GM19238 (cell line): ENCODE measurements around the gene EPHA10.

Experiments used
- DNase-seq: peaks from one replicate; pipeline ENCODE4 v3.0.0; 2011; ENCODE audit warnings: low spot score; ENCODE audit not compliant: insufficient read length

EPHA10 gene

DNA sequence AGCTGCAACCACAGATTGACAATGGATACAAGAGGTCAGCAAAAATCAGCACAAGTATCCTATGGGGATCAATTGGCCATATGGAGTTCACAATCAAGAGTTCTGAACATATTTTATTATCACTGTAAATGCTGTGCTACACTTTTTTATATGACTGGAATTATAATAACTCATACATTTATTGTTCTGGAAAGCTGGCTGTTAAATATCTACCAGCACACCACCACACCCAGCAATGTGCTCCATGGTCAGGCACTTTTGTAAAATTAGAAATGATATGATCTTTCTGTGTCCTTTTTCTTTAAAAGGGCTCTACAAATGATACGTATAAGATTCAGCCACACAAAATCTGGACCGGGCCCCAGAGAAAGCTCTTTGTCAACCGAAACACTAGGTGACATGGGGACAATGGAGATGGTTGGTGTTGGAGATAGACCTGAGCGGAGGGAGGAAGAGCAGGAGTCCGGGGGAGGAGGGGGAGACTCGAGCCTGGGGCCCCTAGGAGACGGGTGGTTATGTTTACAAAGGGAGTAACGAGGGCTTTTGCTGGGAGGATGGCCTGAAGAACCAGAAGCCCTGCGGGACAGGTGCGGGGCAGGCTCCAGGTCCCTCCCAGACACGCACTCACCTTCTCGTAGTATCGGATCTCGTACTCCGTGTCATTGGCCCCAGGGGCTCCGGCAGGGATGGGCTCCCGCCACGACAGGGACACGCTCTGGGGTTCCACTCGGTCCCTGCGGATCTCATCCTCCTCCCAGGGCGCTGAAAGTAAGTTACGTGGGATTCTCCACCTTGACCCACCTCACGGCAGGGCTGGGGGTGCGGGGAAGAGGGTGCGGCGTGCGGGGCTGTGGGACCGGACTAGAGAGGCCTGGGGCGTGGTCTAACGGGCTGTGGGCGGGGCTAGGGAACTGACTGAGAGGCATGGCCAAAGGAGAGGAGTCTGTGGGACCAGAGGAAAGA is 30.0 kb downstream of the EPHA10 start:
- no peak for DNase-seq

DNA sequence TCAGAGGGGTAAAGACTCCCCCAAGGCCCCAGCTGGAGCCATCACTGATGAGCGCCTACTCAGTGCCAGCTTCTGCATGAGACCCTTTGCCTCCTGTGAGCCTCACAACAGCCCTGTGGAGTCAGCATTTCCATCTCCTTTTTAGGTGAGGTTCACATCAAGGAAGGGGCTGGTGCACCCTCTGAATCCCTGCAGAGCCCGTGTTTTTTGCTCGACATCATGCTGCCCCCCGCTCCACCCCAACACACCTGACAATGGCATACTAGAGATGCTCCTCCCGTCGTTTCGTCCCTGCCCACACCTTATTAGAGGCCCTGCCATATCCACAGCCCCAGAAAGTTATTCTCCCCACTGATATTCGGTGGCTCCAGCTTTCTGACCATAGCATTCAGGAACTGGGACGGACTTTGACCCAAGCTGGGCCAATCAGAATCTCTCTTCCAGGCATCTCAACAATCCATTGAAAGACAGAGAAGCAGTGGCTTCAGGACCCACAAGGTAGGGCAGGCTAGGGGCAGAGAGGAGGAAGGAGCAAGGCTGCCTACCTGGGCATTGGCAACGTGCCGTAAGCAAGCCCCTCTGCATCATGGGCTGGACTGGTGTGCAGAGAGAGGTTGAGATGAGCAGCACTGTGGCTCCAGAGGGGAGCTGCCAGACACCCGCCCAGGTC is 32.7 kb downstream of the EPHA10 start:
- DNase-seq: no peak

DNA sequence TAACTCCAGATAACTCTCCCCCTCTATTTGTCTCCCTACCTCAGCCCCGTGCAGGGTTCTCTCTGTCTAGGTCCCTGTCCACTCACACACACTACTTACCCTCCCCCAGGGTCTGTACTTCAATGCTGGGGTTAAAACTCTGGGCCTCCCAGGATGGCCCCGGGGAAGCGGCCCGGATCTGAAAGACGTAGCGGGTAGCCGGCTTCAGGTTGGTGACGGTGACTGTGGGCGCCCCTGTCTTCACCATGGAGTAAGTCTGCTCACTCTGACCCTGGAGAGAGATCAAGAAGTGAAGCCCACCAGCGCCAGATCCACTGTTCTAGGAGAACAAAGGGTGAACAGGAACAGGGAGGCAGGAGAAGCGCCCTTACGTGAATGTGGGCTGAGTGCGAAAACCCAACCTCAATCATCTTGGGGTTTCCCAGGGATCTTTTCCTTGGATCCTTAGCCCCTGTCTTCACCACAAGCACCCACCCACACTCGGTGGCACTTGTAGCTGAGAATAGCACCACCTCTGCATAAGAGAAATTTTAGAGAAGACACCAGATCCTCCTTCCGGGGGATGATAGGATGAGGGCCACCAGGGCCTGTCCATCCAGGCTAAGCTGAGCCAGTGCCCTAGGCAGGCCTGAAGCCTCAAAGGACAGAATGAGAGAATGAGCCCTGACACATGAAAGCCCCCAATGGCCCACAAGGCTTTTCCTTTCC is 33.5 kb downstream of the EPHA10 start:
- no peak for DNase-seq

DNA sequence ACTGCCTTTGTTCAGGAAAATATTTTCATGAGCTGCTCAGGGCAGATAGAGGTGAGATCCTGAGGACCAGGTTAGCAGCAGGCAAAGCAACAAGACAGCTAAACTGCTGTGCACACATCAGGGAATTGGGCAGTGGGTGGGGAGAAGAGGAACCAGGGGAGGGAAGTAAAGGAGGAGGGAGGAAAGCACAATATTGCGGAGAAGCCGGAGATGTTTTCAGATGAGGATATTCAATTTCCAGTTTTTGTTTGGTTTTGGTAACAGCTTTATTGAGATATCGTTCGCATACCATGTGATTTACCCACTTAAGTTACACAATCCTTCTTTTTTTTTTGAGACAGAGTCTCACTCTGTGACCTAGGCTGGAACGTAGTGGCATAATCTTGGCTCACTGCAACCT is 34.5 kb downstream of the EPHA10 start:
- no peak for DNase-seq

DNA sequence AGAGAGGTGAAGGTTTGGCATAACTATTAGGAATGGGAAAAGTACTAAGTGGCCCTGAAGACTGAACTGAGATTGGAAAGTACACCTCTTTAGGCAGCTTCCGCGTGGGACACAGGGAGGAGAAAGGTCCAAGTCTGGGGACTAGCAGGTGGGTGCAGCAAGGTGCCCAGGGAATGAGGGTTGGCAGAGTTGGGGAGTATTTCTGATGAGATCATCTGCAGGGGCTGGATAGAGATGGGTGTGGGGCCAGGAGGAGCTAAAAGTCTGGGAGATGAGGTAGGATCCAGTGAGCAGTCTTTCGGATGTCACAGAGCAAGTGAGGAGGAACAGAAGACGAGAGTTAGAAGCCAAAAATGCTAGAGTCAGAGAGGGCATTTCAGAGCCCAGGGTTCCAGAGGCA is 36.5 kb downstream of the EPHA10 start:
- no peak for DNase-seq

DNA sequence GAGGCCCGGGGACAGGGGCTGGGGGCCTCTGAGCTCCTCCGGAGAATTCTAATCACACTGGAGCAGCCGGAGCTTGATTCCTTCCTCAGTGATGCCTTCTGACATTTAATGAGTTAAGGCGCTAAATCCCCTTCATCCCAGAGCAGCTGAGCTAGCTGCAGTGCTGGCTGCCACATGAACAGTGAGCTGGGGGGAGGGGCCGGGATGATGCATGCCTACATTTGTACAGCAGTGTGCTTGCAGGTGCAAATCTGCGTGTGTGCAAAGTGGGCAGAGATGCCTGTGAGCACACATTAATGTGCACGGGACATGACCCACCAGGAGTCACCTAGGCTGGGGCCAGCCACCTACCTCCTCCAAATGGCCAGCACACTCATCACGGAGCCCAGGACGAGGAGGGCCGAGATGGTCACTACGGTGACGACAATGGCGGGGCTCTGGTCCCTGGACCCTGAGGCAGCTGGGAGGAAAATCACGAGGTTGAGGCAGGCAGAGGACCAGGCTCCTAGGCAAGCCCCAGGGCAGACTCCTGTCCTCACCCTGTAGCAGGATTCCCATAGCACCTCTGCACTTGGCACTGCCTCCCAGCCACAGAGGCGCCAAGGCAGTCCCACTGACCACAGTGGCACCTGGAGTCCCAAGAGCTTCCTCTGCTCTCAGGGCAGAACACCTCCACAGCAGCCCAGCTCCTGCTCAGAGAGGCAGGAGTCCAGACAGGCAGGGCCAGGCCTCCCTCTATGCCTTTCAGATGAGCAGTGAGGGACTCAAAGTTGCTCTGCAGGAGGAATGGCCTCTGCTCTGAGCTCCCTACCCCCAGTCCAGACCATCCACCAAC is 38.0 kb downstream of the EPHA10 start:
- DNase-seq: no peak

DNA sequence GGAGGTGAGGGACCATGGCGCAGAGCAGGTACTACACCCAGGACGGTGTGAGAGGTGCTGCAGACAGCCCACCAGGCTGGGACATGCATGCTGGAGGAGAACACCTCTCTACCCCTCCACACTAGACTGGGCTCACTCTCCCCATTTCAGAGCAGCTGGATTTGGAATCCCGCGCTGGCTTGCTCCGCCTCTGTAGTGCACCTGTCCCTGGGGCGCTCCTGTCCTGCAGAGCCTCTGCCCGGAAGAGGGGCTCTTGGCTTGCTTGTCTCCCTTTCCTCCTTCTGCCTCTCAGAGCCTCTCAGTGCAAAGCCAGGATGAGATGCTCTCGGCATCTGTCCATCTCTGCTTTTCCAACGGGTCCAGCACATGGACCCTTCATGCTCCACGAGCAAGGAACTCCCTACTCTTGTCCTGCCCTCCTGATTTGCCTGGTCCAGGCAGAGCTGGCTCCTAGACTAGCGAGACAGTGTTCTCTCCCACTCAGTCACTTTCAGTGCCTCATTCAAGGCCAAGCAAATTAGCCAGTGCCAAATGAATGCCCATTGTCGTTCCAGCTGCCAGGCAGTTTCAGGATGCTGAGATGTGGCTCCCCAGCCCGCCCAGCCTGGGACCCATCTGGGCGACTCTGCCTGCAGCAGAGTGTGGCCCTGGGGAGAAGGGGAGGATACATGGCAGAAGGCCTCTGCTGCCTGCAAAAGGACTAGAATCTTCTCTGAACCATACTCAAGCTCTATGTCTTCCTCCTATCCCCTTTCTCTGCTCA is 38.9 kb downstream of the EPHA10 start:
- no peak for DNase-seq

DNA sequence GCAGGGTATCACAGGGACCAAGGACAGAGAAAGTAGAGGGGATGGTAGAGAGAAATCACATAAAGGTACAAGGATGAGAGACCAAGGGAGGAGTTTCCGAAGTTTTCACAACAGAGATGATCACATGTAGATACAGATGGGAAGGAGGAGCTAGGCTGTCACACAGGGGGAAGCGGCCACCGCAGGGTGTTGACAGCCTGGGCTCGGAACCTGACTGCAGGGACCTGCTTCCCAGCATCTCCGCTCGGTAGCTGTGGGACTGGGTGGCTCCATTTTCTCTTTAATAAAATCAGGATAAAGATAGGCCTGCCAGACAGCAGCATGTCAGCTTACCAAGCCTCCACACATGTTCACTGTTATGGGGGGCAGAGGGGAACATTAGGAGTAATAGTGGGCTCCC is 40.3 kb downstream of the EPHA10 start:
- DNase-seq: no peak

DNA sequence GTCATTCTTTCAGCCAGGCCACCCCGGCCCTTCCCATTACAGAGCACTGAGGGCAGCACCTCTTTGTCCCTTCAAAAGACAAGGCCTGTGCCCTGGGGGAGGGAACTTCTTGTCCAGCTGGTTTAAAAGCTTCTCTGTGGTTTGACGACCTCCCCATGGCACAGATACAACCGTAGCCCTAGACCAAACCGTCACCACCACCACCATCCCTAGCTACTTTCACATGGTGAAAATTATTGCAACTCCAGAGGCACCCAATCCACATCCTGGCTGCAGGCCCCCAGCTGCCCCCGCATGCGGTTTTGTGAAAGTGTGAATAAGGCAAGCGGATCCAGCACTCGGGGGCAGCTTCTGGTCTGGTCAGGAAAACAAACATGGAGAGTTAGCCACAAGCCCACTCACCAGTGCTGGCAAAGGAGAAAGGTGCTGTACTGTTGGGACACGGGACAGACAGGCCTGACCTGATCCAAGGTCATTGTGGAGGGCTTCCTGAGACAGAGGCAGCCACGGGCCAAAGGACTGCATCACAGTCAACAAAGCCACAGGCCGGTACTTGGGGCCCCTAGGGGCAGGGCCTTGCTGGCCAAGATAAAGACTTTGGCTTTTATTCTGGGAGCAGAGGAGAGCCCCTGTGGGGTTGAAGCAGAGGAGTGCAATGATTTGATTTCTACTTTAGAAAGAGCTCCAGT is 41.4 kb downstream of the EPHA10 start:
- no peak for DNase-seq

DNA sequence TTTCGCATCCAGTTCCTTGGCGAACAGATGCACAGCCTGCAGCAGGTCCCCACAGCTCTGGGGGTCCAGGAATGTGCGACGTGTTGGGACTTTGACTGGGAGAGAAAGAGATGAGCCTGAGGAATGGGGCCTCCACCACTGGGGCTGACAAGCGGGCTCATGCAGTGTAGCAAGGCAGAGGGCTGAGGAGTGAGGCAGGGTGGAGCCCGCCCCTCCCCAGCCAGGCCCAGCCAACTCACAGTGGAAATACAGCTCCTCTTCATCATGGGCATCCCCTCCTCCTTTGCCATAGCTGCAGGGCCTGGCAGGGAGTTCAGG is 41.9 kb downstream of the EPHA10 start:
- no peak for DNase-seq

DNA sequence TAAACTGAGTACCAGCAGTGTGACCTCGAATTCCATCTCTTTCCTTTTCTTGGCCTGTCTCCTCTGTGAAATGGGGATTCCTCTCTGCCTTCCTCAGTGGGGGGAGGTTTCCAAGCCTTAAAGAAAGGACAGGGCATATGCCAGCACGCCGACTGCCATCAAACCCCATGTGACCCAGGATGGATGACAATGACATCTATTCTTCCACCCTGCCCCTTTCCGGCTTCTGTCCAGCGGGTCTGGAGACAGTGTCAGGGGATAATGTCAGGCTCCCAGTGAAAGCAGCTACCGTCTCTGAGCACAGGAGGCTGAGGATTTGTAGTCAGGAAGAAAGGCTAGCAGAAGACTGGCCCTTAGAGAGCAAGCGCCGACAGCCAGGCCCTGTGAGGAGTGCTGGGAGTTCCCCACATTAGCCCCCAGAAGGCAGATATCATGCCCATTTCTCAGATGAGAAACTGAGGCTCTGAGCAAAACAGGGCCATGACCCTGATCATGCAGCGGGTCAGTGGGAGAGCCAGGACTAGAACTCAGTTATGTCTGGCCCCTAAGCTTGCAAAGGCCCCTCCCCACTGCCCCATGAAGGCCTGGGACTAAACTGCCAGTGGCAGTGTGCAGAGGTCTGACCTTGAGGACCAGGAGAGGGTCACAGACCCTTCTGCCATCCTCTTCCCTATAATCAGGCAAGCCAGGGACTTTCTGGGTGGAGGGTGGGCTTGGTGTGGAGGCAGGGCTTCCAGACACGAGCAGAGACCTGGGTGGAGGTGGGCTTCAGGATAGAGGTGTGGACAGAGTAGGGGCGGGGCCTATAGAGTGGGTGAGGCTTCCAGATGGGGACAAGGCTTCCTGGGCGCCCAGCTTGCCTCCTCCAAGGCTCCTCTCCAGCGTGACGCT is 42.5 kb downstream of the EPHA10 start:
- DNase-seq: no peak

DNA sequence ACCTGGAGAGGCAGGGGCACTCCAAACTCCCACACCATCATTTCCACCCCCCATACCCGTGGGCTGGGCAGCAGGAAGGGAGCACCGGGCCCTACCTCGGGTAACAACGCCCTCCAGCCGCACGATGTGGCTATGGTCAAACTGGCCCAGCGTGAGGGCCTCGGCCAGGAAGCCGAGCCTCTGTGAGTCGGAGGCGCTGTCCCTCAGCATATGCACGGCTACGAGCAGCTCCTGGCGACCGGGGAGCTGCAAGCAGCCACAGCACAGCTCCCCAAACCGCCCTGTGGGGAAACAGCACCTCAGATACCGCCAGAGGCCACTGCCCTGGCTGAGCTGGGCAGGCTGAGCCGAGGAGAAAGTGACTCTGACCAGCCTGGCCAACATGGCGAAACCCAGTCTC is 43.4 kb downstream of the EPHA10 start:
- DNase-seq: no peak

DNA sequence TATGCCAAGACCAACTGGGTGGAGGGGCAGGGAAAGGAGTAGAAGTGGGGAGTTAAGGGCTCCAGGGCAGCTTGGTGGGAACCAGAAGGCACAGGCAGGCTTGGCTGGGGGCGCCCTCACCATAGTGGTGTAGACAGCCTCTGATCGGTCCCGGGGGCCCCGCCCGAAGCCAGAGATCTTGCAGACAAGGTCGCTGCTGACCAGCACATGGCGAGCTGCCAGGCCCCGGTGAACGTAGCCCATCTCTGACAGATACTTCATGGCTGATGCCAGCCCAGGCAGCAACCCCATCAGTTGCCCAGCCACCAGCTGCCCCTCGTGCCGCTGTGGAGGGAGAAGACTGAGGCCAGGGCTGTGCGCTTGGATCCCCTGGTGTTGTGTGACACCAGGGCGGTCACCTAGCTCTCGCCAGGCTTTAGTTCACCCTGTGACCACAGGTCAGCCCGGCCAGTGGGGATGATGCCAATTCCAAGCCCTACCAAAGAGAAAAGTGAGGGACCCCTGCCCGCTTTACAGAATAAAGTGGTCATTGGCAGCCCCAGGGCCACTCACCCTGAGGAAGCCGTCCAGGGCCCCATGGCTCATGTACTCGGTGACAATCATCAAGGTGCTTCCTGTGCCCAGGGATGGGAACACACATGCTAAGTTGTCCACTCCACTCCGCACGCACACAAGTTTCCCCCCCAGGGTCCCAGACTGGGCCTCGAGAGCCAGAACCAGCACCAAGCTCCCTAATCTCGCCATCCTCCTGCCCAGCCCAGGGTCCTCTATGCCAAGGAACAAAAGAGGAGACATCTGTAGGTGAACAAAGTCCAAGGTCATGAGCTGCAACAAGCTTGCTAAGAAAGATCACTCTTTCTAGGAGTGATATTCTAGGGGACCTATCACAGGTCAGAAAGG is 44.4 kb downstream of the EPHA10 start:
- DNase-seq: no peak

DNA sequence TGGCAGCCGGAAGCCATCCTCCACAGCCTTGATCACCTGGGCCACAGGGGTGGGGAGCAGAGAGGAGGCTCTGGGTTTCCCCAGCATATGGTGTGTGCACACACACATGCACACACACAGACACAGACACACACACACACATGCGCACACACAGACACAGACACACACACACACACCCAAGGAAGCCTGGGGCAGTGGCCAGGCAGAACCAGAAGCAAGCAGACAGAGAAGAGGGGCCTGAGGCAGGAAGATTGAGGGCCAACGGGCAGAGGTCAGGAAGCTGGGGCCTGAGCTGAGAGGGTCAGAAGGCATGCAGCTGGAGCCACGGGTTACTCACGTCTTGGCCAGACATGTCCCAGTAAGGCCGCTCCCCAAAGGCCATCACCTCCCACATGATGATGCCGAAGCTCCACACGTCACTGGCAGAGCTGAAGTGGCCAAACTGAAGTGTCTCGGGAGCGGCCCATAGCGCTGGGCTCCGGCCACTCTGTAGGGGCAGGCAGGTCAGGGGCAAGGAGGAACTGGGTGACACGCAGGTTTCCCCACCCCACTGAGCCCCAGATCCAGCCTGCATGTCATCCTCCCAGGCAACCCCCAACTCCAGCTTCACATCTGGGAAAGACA is 45.2 kb downstream of the EPHA10 start:
- no peak for DNase-seq

DNA sequence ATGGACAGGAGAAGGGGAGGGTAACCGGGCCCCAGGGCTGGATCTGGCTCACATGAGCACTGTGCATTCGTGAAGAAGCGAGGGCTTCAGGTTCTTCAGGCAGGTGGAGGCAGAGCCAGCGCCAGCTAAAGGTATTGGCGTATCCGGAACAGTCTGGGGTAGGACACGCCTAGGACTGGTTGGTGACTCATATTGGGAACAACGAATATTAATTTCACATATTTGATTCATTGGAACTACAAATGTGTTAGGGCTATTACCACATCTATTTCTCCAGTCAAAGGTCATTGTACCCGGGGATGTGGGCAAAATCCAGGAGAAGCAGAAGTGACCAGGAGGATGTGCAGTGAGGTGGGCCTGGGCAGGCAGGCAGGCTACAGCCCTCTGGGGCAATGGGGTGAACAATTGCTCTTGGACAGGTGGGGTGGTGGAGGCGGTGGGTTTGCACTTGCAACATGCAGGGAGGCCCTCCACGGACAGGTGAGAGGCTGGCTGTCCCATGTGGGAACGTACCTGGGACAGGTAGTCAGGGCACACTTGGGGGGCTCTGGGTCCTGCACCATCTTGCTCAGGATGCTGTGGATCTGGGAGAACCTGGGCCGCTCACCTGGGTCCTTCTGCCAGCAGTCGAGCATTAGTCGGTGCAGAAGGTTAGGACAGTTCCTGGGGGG is 45.9 kb downstream of the EPHA10 start:
- no peak for DNase-seq

DNA sequence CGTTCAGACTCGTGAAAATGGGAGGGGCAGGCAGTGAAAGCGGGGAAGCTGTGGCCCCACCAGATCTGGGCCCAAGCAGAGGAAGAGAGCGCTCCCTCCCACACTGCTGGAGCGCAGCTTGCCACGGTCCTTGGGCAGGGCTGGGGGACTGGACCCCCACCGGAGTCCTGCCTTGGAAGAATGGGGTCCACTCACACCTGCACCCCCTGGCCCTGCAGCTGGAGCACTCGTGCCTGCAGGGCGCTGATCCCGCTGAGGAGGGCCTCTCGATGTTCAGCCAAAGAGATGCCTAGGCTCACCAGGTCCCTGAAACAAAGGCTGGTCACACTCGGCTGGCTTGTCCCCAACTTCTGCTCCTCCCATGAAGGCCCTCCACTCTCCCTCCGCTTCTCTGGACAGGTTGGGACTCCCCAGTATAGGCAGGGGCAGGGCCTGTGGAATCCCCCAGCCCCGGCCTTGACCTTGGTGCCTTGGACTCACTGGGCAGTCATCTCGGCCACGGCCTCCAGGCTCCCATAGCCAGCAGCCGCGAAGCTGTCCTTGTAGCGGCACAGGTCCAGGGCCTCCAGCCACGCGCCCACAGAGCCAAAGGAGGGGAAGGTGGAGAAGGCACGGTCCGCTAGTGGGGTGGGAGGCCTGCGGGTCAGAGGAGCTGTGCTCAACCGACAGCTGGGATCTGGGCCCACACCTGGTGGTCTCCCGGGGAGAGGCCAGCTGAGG is 46.6 kb downstream of the EPHA10 start:
- DNase-seq: no peak
